H1 (cell line): ENCODE data around the gene TLR8.

Experiments
- EZH2 ChIP-seq: fragments of 200-600 bp; sonication (generic); IDR thresholded peaks from 2 replicates; pipeline ENCODE4 v1.7.1; 2012; ENCODE audit warnings: low read depth, mild to moderate bottlenecking, moderate library complexity, low read length, inconsistent platforms; ENCODE audit not compliant: severe bottlenecking
- MAFK ChIP-seq: IDR thresholded peaks from 2 replicates; pipeline ENCODE4 v1.6.1; 2012; ENCODE audit warnings: low read depth, mild to moderate bottlenecking, improper control_type of control experiment, low read length
- POLR2AphosphoS5 ChIP-seq: IDR thresholded peaks from 2 replicates; pipeline ENCODE4 v1.6.1; 2011; ENCODE audit warnings: low read depth, low read length
- SP1 ChIP-seq: IDR thresholded peaks from 2 replicates; pipeline ENCODE4 v1.6.1; 2011; ENCODE audit warnings: low read depth, low read length
- TF ChIP-seq, protein P1 (sequence below), 3 experiments: IDR thresholded peaks; 1 replicate in 2 of 3; 2 replicates in 1 of 3; pipeline versions ENCODE4 v1.5.1 to v1.6.1; 2011; ENCODE audit warnings: low read length in 3 of 3, mild to moderate bottlenecking in 3 of 3, inconsistent platforms in 2 of 3, low read depth in 1 of 3, moderate library complexity in 1 of 3; ENCODE audit not compliant: insufficient read depth in 1 of 3; ENCODE audit errors: control extremely low read depth in 1 of 3
- TF ChIP-seq, protein P2 (sequence below): IDR thresholded peaks from 2 replicates; pipeline ENCODE4 v1.6.1; 2011; ENCODE audit warnings: low read length, improper control_type of control experiment

DNA sequence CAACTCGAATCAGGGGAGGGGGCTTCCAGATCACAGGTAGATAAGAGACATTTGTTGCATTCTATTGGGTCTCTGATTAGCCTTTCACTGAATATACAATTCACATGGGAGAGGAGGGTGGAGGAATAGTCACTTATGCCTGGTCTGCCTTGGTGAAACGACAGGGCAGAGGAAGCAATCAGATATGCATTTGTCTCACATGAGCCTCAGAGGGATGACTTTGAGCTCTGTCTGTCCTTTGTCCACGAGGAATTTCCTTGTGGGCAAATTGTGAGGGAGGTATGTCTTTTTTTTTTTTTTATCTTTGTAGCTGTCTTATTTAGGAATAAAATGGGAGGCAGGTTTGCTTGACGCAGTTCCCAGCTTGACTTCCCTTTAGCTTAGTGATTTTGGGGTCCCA lies 40.0 kb downstream of the TLR8 start:
- TF ChIP-seq, protein P1, sequence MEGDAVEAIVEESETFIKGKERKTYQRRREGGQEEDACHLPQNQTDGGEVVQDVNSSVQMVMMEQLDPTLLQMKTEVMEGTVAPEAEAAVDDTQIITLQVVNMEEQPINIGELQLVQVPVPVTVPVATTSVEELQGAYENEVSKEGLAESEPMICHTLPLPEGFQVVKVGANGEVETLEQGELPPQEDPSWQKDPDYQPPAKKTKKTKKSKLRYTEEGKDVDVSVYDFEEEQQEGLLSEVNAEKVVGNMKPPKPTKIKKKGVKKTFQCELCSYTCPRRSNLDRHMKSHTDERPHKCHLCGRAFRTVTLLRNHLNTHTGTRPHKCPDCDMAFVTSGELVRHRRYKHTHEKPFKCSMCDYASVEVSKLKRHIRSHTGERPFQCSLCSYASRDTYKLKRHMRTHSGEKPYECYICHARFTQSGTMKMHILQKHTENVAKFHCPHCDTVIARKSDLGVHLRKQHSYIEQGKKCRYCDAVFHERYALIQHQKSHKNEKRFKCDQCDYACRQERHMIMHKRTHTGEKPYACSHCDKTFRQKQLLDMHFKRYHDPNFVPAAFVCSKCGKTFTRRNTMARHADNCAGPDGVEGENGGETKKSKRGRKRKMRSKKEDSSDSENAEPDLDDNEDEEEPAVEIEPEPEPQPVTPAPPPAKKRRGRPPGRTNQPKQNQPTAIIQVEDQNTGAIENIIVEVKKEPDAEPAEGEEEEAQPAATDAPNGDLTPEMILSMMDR (IDR thresholded peaks at IDR 0.05; ENCODE audit: control extremely low read depth in 1 of 3, insufficient read depth in 1 of 3, low read depth in 1 of 3, low read length in 3 of 3): no peak
- TF ChIP-seq EZH2 (no peak), POLR2AphosphoS5 (no peak), SP1 (no peak), MAFK (no peak)
- TF ChIP-seq, protein P2, sequence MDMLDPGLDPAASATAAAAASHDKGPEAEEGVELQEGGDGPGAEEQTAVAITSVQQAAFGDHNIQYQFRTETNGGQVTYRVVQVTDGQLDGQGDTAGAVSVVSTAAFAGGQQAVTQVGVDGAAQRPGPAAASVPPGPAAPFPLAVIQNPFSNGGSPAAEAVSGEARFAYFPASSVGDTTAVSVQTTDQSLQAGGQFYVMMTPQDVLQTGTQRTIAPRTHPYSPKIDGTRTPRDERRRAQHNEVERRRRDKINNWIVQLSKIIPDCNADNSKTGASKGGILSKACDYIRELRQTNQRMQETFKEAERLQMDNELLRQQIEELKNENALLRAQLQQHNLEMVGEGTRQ: no peak
